Gastrocnemius medialis (tissue), 4 donors: ENCODE measurements around the gene FEM1B. TPM values are rescaled to one million over a fixed set of nuclear protein-coding genes. Genes with fewer than 3 reads are reported as not detected.

Experiments
- ATAC-seq, 2 donors: fragments of 150-250 bp; one replicate each; pipeline ENCODE4 v1.9.1; 2016
- DNase-seq, 2 donors: peaks; one replicate each; pipeline ENCODE4 v3.0.0-alpha.2; 2019
- H3K27ac ChIP-seq, 4 donors: fragments of 200-600 bp; sonication (generic); 1 replicate in 1 of 4; 2 replicates in 3 of 4; pipeline ENCODE4 v1.5.1; 2016 to 2018; ENCODE audit warnings: mild to moderate bottlenecking in 2 of 4, moderate library complexity in 1 of 4
- H3K27me3 ChIP-seq, 3 donors: fragments of 200-600 bp; sonication (generic) in 2 of 3; 1 replicate in 1 of 3; 2 replicates in 2 of 3; pipeline versions ENCODE4 v1.5.1 to v1.6.0; 2016 to 2019; ENCODE audit warnings: mild to moderate bottlenecking in 1 of 3, moderate library complexity in 1 of 3
- H3K36me3 ChIP-seq, 2 donors: fragments of 200-600 bp; sonication (generic) in 1 of 2; one replicate each; pipeline ENCODE4 v1.5.1; 2017 to 2018
- H3K4me1 ChIP-seq, 2 donors: fragments of 200-600 bp; sonication (generic) in 1 of 2; one replicate each; pipeline ENCODE4 v1.5.1; 2016 to 2017; ENCODE audit warnings: mild to moderate bottlenecking in 2 of 2
- H3K4me3 ChIP-seq, 4 donors: fragments of 200-600 bp; sonication (generic) in 3 of 4; 1 replicate in 1 of 4; 2 replicates in 3 of 4; pipeline ENCODE4 v1.5.1; 2016 to 2019; ENCODE audit warnings: mild to moderate bottlenecking in 2 of 4
- H3K9me3 ChIP-seq, 3 donors: fragments of 200-600 bp; sonication (generic) in 2 of 3; 1 replicate in 1 of 3; 2 replicates in 2 of 3; pipeline ENCODE4 v1.5.1; 2016 to 2019
- POLR2A ChIP-seq, 2 donors: fragments of 450-650 bp; IDR thresholded peaks; one replicate each; pipeline ENCODE4 v1.6.1; 2017; ENCODE audit warnings: antibody characterized with exemption in 2 of 2, mild to moderate bottlenecking in 2 of 2, moderate library complexity in 2 of 2
- in situ Hi-C, 4 donors: fragments of 200-750 bp; cut with MboI; loops; one replicate each; pipeline versions ENCODE4 v1.15.0 to v1.8.0; 2017; ENCODE audit warnings: low sequenced_read_pairs in 4 of 4
- intact Hi-C: fragments of 100-400 bp; cut with DNase I; formaldehyde crosslinking; loops from one replicate; pipeline ENCODE4 v1.15.1; 2023; ENCODE audit warnings: low total_unique reads
- total RNA-seq, 4 donors: library from RNA; depleted of rRNA; stranded (reverse); fragments of >200 nt; gene quantifications; one replicate each; pipeline versions ENCODE4 v1.1.0 to v1.2.3, GENCODE V29; 2016
- TF ChIP-seq, protein P1 (sequence below), 5 experiments: fragments of 450-650 bp in 3 of 5; fragments of 200-600 bp in 2 of 5; sonication (generic) in 2 of 5; IDR thresholded peaks in 4 of 5; conservative IDR thresholded peaks in 1 of 5; 1 replicate in 4 of 5; 2 replicates in 1 of 5; pipeline ENCODE4 v1.5.1; 2016 to 2019; ENCODE audit warnings: antibody characterized with exemption in 5 of 5, mild to moderate bottlenecking in 3 of 5, moderate library complexity in 3 of 5

The FEM1B gene
- total RNA-seq, 4 donors from 2014 or later = 80.8 to 158 (median 124) TPM

DNA sequence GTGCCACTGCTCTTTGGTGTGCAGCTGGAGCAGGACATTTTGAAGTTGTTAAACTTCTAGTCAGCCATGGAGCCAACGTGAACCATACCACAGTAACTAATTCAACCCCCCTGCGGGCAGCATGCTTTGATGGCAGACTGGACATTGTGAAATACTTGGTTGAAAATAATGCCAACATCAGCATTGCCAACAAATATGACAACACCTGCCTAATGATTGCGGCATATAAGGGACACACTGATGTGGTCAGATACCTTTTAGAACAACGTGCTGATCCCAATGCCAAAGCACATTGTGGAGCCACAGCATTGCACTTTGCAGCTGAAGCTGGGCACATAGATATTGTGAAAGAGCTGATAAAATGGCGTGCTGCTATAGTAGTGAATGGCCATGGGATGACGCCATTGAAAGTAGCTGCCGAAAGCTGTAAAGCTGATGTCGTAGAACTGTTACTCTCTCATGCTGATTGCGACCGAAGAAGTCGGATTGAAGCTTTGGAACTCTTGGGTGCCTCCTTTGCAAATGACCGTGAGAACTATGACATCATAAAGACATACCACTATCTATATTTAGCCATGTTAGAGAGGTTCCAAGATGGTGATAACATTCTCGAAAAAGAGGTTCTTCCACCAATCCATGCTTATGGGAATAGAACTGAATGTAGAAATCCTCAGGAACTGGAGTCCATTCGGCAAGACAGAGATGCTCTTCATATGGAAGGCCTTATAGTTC lies 12.2 kb downstream of the FEM1B start:
- in situ Hi-C loops (no loop called here), intact Hi-C loops (loop anchor here (2.0 kb wide), 1 partner anchor 33 kb away; no protein-coding TSS in a partner anchor)
- Histone ChIP-seq H3K36me3 (peaks cover 0 to 23% of the 10 kb centered on the region in 2 donors), H3K4me3 (no peak overlapping the region), H3K27me3 (no peaks in the 10 kb centered on the region), H3K9me3 (no peaks in the 10 kb centered on the region), H3K4me1 (peaks cover 88 to 96% of the 10 kb centered on the region in 2 donors), H3K27ac (peak overlapping the region; percentile 97 to 100 (median 99))
- peak; percentile 91 to 94 for ATAC-seq
- TF ChIP-seq, protein P1, sequence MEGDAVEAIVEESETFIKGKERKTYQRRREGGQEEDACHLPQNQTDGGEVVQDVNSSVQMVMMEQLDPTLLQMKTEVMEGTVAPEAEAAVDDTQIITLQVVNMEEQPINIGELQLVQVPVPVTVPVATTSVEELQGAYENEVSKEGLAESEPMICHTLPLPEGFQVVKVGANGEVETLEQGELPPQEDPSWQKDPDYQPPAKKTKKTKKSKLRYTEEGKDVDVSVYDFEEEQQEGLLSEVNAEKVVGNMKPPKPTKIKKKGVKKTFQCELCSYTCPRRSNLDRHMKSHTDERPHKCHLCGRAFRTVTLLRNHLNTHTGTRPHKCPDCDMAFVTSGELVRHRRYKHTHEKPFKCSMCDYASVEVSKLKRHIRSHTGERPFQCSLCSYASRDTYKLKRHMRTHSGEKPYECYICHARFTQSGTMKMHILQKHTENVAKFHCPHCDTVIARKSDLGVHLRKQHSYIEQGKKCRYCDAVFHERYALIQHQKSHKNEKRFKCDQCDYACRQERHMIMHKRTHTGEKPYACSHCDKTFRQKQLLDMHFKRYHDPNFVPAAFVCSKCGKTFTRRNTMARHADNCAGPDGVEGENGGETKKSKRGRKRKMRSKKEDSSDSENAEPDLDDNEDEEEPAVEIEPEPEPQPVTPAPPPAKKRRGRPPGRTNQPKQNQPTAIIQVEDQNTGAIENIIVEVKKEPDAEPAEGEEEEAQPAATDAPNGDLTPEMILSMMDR (IDR thresholded peaks at IDR 0.05 in 4 of 5, conservative IDR thresholded peaks at IDR 0.05 in 1 of 5) = no peak
- TF ChIP-seq POLR2A (IDR thresholded peaks at IDR 0.05) = peak in 1 of 2 donors; percentile 55
- peak; percentile 77 to 87 for DNase-seq

DNA sequence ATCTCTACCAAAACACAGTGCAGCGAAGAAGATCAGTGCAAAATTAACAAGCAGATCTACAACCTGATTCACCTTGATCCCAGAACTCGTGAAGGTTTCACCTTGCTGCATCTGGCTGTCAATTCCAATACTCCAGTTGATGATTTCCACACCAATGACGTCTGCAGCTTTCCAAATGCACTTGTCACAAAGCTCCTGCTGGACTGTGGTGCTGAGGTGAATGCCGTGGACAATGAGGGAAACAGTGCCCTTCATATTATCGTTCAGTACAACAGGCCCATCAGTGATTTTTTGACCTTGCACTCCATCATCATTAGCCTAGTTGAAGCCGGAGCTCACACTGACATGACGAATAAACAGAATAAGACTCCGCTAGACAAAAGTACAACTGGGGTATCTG lies 13.2 kb downstream of the FEM1B start:
- H3K27ac ChIP-seq = peak overlapping the region; percentile 97 to 100 (median 99)
- peaks cover 91 to 93% of the 10 kb centered on the region in 2 donors for H3K4me1 ChIP-seq
- H3K27me3 ChIP-seq = no peaks in the 10 kb centered on the region
- in situ Hi-C loops (no loop called here), intact Hi-C loops (loop anchor here (2.0 kb wide), 1 partner anchor 34 kb away; no protein-coding TSS in a partner anchor)
- TF ChIP-seq POLR2A (IDR thresholded peaks at IDR 0.05) = peak; percentile 42 to 55
- TF ChIP-seq, protein P1 (IDR thresholded peaks at IDR 0.05 in 4 of 5, conservative IDR thresholded peaks at IDR 0.05 in 1 of 5) = no peak
- no peaks in the 10 kb centered on the region for H3K9me3 ChIP-seq
- peak overlapping the region in 1 of 4 donors; percentile 4 for H3K4me3 ChIP-seq
- peak in 1 of 2 donors; percentile 68 for DNase-seq
- H3K36me3 ChIP-seq = peaks cover 0 to 19% of the 10 kb centered on the region in 2 donors
- ATAC-seq = peak in 1 of 2 donors; percentile 52

DNA sequence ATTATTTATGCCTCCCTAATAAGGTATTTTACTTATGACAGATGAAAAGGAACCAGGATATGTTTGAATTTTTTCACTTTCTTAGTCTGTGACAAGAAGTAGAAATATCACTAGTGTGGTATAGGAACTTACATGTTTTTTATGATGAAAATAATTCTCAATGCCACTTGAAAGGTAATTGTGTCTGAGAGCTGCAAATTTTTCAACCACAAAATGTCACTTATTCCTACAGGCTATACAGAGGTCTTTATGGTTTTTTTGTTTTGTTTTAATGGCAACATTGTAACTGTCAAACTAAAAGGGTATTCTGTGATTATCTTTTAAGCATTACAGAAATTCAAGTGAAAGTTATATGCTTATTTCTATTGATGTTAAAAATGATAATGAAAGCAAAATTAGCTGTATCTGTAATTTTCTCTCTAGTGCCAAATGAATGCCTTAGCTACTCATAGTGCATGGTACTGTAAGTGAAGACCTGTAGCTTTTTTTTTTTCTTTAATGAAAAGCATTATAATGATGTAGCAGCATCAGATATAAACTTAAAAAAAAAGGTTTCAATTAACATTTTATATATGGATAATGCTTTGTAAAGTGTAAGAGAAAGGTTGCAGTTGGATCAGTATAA lies 14.7 kb downstream of the FEM1B start:
- in situ Hi-C loops = no loop called here
- Histone ChIP-seq H3K27ac (peak overlapping the region; percentile 97 to 100 (median 99)), H3K27me3 (no peaks in the 10 kb centered on the region), H3K4me3 (no peak overlapping the region), H3K4me1 (peaks cover 79 to 80% of the 10 kb centered on the region in 2 donors), H3K36me3 (peaks cover 0 to 19% of the 10 kb centered on the region in 2 donors), H3K9me3 (no peaks in the 10 kb centered on the region)
- TF ChIP-seq, protein P1 (IDR thresholded peaks at IDR 0.05 in 4 of 5, conservative IDR thresholded peaks at IDR 0.05 in 1 of 5) = no peak
- TF ChIP-seq POLR2A (IDR thresholded peaks at IDR 0.05) = no peak
- no peak for ATAC-seq
- intact Hi-C loops = no loop called here
- DNase-seq = no peak

DNA sequence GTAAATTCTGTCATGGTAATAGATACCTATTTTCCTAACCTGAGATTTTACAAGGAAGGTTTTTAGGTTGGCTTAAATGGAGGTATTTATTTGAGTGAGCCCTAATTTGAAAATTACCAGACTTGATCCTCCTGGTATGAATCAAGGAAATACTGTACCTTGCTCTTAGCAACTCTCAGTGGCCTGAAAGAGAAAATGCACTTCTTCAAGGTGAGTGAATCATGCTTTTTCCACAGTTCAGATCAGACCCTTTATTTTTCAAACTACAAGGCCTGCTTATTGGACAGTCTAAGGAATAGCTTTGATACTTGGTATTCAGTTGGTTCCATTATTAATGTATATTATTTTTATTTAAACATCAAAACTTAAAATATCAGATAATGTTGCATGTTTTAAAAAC lies 15.4 kb downstream of the FEM1B start:
- H3K27ac ChIP-seq = peak overlapping the region; percentile 97 to 100 (median 99)
- ATAC-seq = no peak

More for the DNA sequence above, 15.4 kb downstream of the FEM1B start:
- in situ Hi-C loops (no loop called here), intact Hi-C loops (no loop called here)
- no peak overlapping the region for H3K4me3 ChIP-seq
- no peaks in the 10 kb centered on the region for H3K27me3 ChIP-seq
- DNase-seq = no peak
- H3K36me3 ChIP-seq = peaks cover 0 to 19% of the 10 kb centered on the region in 2 donors
- H3K4me1 ChIP-seq = peaks cover 77 to 79% of the 10 kb centered on the region in 2 donors
- no peaks in the 10 kb centered on the region for H3K9me3 ChIP-seq
- TF ChIP-seq, protein P1 (IDR thresholded peaks at IDR 0.05 in 4 of 5, conservative IDR thresholded peaks at IDR 0.05 in 1 of 5) = no peak
- no peak for TF ChIP-seq POLR2A (IDR thresholded peaks at IDR 0.05)
